Vagina (tissue), 2 donors: Measurements from ENCODE around the gene HOXC10. TPM values are rescaled to one million over a fixed set of nuclear protein-coding genes. Genes with fewer than 3 reads are reported as not detected.

Source experiments
- DNase-seq, 2 donors: peaks; one replicate each; pipeline ENCODE4 v3.0.0-alpha.2; 2017; ENCODE audit errors: extremely low spot score in 2 of 2
- H3K27ac ChIP-seq: fragments of 200-600 bp; sonication (generic); one replicate; pipeline ENCODE4 v1.5.1; 2019
- H3K27me3 ChIP-seq: fragments of 200-600 bp; sonication (generic); one replicate; pipeline ENCODE4 v1.5.1; 2019
- H3K36me3 ChIP-seq, 2 donors: fragments of 200-600 bp; sonication (generic); one replicate each; pipeline ENCODE4 v1.5.1; 2017 to 2019
- H3K4me1 ChIP-seq: fragments of 200-600 bp; sonication (generic); one replicate; pipeline ENCODE4 v1.5.1; 2019
- H3K4me3 ChIP-seq, 2 donors: fragments of 200-600 bp; sonication (generic); 1 replicate in 1 of 2; 2 replicates in 1 of 2; pipeline ENCODE4 v1.5.1; 2016 to 2019
- H3K9me3 ChIP-seq: fragments of 200-600 bp; sonication (generic); one replicate; pipeline ENCODE4 v1.5.1; 2019
- POLR2A ChIP-seq, 2 donors: fragments of 450-650 bp; IDR thresholded peaks; one replicate each; pipeline ENCODE4 v1.6.1; 2017; ENCODE audit warnings: antibody characterized with exemption in 2 of 2, mild to moderate bottlenecking in 2 of 2, moderate library complexity in 2 of 2
- POLR2AphosphoS5 ChIP-seq, 2 donors: sonication (generic); formaldehyde crosslinking; IDR thresholded peaks; one replicate each; pipeline ENCODE4 v1.9.0; 2017; ENCODE audit warnings: antibody characterized with exemption in 2 of 2, mild to moderate bottlenecking in 2 of 2, low read depth in 1 of 2; ENCODE audit not compliant: insufficient read depth in 1 of 2
- intact Hi-C: fragments of 100-400 bp; cut with DNase I; formaldehyde crosslinking; loops from one replicate; pipeline ENCODE4 v1.15.1; 2023
- total RNA-seq: library from RNA; depleted of rRNA; stranded (reverse); fragments of >200 nt; gene quantifications from one replicate; pipeline ENCODE4 v1.2.3, GENCODE V29; 2016
- TF ChIP-seq, protein P1 (sequence below), 3 experiments: fragments of 450-650 bp in 2 of 3; fragments of 200-600 bp in 1 of 3; sonication (generic) in 1 of 3; IDR thresholded peaks; one replicate each; pipeline ENCODE4 v1.5.1; 2017 to 2019; ENCODE audit warnings: antibody characterized with exemption in 3 of 3, mild to moderate bottlenecking in 2 of 3, moderate library complexity in 2 of 3

HOXC10 gene
- total RNA-seq, 1 donor from 2014 or later = not detected

DNA sequence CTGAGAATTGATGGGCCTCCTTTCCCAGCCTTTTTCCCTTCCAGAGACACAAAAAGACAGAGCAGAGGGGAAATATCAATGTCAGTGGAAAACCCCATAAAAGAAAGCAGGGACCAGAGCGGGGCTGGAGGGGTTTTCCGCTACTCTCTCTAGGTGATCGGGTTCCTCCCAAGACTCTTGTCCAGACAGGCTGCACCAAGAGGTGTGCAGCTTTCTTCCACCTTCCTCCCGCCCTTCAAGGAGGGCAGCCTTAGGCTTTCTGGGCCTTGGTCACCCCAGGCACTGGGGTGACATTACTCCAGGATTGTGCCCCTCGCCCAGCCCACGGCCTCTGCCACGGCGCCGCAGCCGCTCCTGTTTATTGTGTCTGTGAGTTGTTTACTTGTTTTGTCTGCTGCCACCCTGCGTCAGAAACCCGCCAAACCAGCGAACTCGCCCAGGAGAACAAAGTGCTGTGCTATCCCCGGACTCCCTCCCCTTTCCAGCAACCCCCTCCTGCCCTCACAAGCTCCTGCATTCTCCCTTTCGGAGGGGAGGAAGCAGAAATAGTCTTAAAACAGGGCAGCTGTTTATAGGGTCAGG lies 36.6 kb downstream of the HOXC10 start:
- H3K4me1 ChIP-seq = peaks cover 30% of the 10 kb centered on the region
- intact Hi-C loops = no loop called here
- H3K4me3 ChIP-seq = no peak overlapping the region
- no peak overlapping the region for H3K27ac ChIP-seq
- H3K27me3 ChIP-seq = peaks cover 31% of the 10 kb centered on the region
- no peaks in the 10 kb centered on the region for H3K9me3 ChIP-seq
- TF ChIP-seq POLR2A (IDR thresholded peaks at IDR 0.05) = no peak
- TF ChIP-seq POLR2AphosphoS5 (IDR thresholded peaks at IDR 0.05; ENCODE audit: insufficient read depth in 1 of 2, low read depth in 1 of 2) = no peak
- TF ChIP-seq, protein P1, sequence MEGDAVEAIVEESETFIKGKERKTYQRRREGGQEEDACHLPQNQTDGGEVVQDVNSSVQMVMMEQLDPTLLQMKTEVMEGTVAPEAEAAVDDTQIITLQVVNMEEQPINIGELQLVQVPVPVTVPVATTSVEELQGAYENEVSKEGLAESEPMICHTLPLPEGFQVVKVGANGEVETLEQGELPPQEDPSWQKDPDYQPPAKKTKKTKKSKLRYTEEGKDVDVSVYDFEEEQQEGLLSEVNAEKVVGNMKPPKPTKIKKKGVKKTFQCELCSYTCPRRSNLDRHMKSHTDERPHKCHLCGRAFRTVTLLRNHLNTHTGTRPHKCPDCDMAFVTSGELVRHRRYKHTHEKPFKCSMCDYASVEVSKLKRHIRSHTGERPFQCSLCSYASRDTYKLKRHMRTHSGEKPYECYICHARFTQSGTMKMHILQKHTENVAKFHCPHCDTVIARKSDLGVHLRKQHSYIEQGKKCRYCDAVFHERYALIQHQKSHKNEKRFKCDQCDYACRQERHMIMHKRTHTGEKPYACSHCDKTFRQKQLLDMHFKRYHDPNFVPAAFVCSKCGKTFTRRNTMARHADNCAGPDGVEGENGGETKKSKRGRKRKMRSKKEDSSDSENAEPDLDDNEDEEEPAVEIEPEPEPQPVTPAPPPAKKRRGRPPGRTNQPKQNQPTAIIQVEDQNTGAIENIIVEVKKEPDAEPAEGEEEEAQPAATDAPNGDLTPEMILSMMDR (IDR thresholded peaks at IDR 0.05) = no peak
- H3K36me3 ChIP-seq = no peaks in the 10 kb centered on the region
- no peak for DNase-seq

DNA sequence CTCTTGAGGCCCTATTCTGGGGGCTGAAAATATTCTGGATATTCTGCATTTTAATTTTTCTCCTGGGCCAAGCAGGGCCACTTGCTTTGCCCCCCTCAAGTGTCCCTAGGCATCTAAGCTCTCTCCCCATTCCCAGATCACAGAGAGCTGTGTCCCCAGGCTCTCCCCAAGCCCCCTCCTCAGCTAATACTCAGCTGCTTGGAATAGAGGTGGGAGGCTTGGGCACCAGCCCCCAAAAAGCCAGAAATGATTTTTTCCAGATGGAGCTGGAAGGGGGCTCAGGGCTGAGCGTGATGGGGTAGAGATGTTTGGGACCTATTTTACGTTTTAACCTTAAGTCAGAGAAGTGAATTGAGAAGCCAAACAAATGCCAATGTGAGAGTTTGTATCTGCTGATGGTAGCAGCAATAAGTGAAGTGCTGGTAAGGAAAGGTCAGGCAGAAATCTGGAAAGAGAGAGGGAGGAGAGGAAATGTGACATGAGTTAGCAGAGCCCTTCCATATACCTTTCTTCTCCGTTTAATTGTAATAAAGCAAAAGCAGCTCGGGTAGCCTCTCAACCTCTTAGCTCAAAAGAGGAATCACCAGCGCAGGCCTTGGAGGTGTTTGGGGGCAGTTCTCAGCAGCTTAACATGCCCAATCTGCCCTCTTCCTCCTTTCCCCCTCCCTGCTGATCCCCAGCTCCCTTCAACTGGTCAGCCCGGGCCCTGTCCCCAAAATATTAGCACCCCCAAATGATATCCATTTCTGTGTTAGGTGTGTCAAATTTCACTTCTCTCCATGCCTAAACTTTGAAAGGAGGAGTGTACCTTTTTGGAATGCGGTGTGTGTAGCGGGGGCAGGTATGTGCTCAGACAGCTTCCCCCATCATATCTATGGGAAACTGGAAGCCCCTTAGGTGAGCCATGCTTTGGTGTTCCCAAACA lies 38.3 kb downstream of the HOXC10 start:
- Histone ChIP-seq H3K27ac (no peak overlapping the region), H3K27me3 (peaks cover 21% of the 10 kb centered on the region)

DNA sequence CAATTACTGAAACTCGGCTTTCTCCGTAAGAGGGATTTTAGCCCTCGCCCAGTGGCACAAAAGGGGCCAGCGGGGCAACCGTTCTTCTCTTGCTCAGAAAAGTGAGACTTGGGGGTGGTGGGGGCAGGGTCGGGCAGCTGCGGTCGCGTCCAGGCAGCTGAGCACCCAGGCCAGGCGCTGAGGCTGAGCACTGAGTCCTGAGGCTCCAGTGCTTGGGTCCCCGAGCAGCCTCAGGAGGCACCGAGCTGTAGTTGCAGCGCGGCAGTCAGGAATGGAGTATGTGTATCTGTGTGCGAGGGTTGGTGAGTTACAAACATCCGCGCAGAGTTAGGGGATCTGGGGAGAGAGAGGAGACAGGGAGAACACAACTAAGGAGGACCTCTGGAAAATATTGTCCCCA lies 39.2 kb downstream of the HOXC10 start:
- Histone ChIP-seq H3K36me3 (no peaks in the 10 kb centered on the region), H3K27ac (no peak overlapping the region), H3K27me3 (peaks cover 21% of the 10 kb centered on the region), H3K9me3 (no peaks in the 10 kb centered on the region), H3K4me1 (peaks cover 10% of the 10 kb centered on the region), H3K4me3 (no peak overlapping the region)
- intact Hi-C loops = no loop called here
- TF ChIP-seq POLR2AphosphoS5 (IDR thresholded peaks at IDR 0.05; ENCODE audit: insufficient read depth in 1 of 2, low read depth in 1 of 2) = no peak
- TF ChIP-seq, protein P1 (IDR thresholded peaks at IDR 0.05) = no peak
- TF ChIP-seq POLR2A (IDR thresholded peaks at IDR 0.05) = no peak
- no peak for DNase-seq

More for the DNA sequence above, 38.3 kb downstream of the HOXC10 start:
- intact Hi-C loops = no loop called here
- DNase-seq = no peak
- Histone ChIP-seq H3K4me3 (no peak overlapping the region), H3K9me3 (no peaks in the 10 kb centered on the region), H3K36me3 (no peaks in the 10 kb centered on the region), H3K4me1 (peaks cover 13% of the 10 kb centered on the region)
- no peak for TF ChIP-seq POLR2AphosphoS5 (IDR thresholded peaks at IDR 0.05; ENCODE audit: insufficient read depth in 1 of 2, low read depth in 1 of 2)
- no peak for TF ChIP-seq POLR2A (IDR thresholded peaks at IDR 0.05)
- TF ChIP-seq, protein P1 (IDR thresholded peaks at IDR 0.05) = no peak

DNA sequence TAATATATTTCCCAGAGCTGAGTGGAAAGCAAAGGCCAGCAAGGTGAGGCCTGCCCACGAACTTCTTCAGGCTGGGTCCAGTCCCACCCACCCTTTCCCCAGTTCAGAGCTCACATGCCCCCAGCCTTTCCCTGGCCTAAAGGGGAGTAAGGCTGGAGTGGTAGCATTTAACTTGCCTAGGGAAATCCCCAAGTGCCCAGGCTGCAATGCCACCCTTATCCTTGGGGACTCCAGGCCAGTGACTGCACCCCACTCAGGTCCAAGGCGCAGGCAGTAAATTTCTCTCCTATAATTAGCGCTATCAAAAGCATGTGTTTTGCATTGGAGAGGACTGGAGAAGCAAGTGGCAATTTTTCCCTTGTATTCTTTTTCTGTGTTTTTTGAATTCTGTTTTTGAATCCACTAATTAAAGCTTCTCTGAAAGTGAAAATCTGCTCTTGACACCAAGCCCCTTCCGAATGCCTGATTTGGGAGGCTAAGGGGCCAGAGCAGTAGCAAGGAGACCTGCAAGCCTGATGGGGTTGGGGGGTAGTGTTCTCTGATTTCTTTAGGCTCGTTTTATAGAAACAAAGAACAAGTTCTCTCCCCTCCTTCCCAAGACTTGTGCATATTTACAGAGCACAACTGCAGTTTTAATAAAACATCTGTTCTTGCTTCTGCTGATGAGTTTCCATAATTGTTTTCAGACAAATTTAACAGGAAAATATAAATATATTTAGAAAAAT lies 39.8 kb downstream of the HOXC10 start:
- Histone ChIP-seq H3K4me3 (no peak overlapping the region), H3K27me3 (peaks cover 21% of the 10 kb centered on the region), H3K9me3 (no peaks in the 10 kb centered on the region), H3K4me1 (peaks cover 6% of the 10 kb centered on the region), H3K36me3 (no peaks in the 10 kb centered on the region), H3K27ac (no peak overlapping the region)
- TF ChIP-seq, protein P1 (IDR thresholded peaks at IDR 0.05) = no peak
- TF ChIP-seq POLR2A (IDR thresholded peaks at IDR 0.05) (no peak), POLR2AphosphoS5 (IDR thresholded peaks at IDR 0.05; ENCODE audit: insufficient read depth in 1 of 2, low read depth in 1 of 2) (no peak)
- intact Hi-C loops = no loop called here
- DNase-seq = no peak
